Nephron (organoid): ENCODE measurements around the gene SYNJ1.
A peak's percentile ranks its signal among the peaks of the same experiment; 100 is the strongest.

ENCODE experiments used
- H3K27ac Mint-ChIP-seq, 3 experiments: 2 replicates each; pipeline ENCODE4 v1.8.0; 2020; ENCODE audit warnings: mixed read lengths in 3 of 3, mild to moderate bottlenecking in 2 of 3, moderate library complexity in 1 of 3
- H3K27me3 Mint-ChIP-seq: 2 replicates; pipeline ENCODE4 v1.8.0; 2021; ENCODE audit warnings: low read depth, mild to moderate bottlenecking, moderate library complexity, mixed read lengths
- H3K36me3 Mint-ChIP-seq: 2 replicates; pipeline ENCODE4 v1.8.0; 2020; ENCODE audit warnings: low read depth, mixed read lengths
- H3K4me1 Mint-ChIP-seq: 2 replicates; pipeline ENCODE4 v1.8.0; 2020; ENCODE audit warnings: mixed read lengths
- H3K4me3 Mint-ChIP-seq, 3 experiments: 2 replicates each; pipeline ENCODE4 v1.8.0; 2020; ENCODE audit warnings: mild to moderate bottlenecking in 3 of 3, mixed read lengths in 3 of 3, moderate library complexity in 2 of 3
- H3K9me3 Mint-ChIP-seq: 2 replicates; pipeline ENCODE4 v1.8.0; 2020; ENCODE audit warnings: mixed read lengths
- TF ChIP-seq, protein P1 (sequence below), 3 experiments: fragments of 200-600 bp; sonication (generic); IDR thresholded peaks; one replicate each; pipeline ENCODE4 v1.5.0; 2021; ENCODE audit warnings: antibody characterized with exemption in 3 of 3; ENCODE audit not compliant: unreplicated experiment in 3 of 3

SYNJ1 gene

DNA sequence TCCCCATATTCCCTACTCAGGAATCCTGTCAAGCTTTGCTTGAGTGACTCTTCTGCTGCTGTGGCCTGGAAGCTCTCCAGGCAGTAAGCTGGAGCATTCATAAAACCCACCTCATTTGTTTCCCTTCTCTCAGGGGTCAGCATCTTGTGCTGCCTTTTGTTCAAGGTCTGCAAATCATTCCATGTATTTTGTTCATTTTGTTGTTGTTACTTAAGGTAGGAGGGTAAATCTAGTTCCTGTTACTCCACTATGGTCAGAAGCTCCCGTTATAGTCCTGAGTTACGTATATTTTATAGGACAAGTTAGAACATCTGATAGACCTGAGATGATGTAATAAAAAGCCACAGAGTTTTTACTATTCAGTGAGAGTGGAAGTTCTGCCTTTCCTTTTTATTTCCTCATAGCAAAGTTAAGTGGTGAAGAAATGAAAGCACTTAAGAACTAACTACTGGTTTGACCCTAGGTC lies 9.9 kb downstream of the SYNJ1 start:
- H3K27ac Mint-ChIP-seq = peak overlapping the region; percentile 71 to 86 (median 85)
- TF ChIP-seq, protein P1, sequence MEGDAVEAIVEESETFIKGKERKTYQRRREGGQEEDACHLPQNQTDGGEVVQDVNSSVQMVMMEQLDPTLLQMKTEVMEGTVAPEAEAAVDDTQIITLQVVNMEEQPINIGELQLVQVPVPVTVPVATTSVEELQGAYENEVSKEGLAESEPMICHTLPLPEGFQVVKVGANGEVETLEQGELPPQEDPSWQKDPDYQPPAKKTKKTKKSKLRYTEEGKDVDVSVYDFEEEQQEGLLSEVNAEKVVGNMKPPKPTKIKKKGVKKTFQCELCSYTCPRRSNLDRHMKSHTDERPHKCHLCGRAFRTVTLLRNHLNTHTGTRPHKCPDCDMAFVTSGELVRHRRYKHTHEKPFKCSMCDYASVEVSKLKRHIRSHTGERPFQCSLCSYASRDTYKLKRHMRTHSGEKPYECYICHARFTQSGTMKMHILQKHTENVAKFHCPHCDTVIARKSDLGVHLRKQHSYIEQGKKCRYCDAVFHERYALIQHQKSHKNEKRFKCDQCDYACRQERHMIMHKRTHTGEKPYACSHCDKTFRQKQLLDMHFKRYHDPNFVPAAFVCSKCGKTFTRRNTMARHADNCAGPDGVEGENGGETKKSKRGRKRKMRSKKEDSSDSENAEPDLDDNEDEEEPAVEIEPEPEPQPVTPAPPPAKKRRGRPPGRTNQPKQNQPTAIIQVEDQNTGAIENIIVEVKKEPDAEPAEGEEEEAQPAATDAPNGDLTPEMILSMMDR (IDR thresholded peaks at IDR 0.05; ENCODE audit: unreplicated experiment in 3 of 3) = no peak
- peaks cover 7% of the 10 kb centered on the region for H3K9me3 Mint-ChIP-seq
- H3K4me3 Mint-ChIP-seq = no peak overlapping the region
- no peaks in the 10 kb centered on the region for H3K27me3 Mint-ChIP-seq
- no peaks in the 10 kb centered on the region for H3K4me1 Mint-ChIP-seq
- peaks cover 16% of the 10 kb centered on the region for H3K36me3 Mint-ChIP-seq

DNA sequence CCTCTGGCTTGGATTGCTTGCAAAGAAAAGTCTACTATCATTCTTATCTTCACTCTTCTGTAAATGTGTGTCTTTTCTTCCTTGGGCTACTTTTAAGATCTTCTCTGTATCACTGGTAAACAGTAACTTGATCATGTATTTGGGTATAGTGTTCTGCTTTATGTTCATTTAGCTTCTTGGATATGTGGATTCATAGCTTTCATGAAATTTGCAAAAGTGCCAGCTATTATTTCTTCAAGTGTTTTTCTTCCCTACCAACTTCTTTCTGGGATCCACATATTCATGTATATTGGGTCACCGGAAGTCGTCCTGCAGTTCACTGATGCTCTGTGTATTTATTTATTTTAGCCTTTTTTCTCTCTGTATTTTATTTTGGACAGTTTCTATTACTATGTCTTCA lies 11.3 kb downstream of the SYNJ1 start:
- Mint-ChIP-seq H3K36me3 (peaks cover 16% of the 10 kb centered on the region), H3K27ac (no peak overlapping the region), H3K4me1 (no peaks in the 10 kb centered on the region), H3K9me3 (peaks cover 7% of the 10 kb centered on the region), H3K4me3 (no peak overlapping the region), H3K27me3 (no peaks in the 10 kb centered on the region)
- TF ChIP-seq, protein P1 (IDR thresholded peaks at IDR 0.05; ENCODE audit: unreplicated experiment in 3 of 3) = no peak

DNA sequence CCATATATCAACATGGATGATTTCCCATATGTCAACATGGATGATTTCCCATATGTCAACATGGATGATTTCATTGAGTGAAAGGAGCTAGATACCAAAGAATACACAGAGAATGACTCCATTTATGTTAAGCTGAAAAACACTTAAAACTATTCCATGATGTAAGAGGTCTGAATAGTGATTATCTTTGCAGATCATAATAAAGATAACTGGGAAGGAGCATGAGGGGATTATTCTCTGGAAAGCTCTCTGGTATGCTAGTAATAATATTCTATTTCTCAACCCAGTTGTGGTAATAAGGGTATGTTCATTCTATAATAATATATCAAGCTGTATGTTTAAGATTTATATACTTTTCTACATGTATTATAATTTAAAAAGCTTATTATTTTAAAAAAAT lies 14.1 kb downstream of the SYNJ1 start:
- peaks cover 7% of the 10 kb centered on the region for H3K9me3 Mint-ChIP-seq
- no peaks in the 10 kb centered on the region for H3K4me1 Mint-ChIP-seq
- H3K4me3 Mint-ChIP-seq = no peak overlapping the region
- H3K36me3 Mint-ChIP-seq = peaks cover 12% of the 10 kb centered on the region
- H3K27ac Mint-ChIP-seq = no peak overlapping the region
- H3K27me3 Mint-ChIP-seq = no peaks in the 10 kb centered on the region
- TF ChIP-seq, protein P1 (IDR thresholded peaks at IDR 0.05; ENCODE audit: unreplicated experiment in 3 of 3) = no peak

DNA sequence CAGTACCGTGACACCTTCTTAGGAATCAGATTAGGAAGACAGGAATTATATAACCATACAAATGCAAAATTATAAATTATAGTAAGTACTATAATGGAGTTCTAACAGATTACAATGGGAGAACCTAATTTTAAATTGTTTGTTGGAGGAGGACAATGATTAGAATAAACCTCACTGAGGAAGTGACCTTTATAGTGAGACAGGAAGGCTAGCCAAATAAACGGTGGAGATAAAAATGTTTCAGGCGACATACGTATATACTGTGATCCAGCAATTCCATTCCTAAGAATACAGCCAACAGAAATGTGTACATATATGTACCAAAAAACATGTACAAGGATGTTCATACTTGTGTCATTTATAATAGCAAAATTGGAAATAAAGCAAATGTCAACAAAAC lies 15.2 kb downstream of the SYNJ1 start:
- Mint-ChIP-seq H3K27me3 (no peaks in the 10 kb centered on the region), H3K27ac (no peak overlapping the region), H3K36me3 (peaks cover 9% of the 10 kb centered on the region)

DNA sequence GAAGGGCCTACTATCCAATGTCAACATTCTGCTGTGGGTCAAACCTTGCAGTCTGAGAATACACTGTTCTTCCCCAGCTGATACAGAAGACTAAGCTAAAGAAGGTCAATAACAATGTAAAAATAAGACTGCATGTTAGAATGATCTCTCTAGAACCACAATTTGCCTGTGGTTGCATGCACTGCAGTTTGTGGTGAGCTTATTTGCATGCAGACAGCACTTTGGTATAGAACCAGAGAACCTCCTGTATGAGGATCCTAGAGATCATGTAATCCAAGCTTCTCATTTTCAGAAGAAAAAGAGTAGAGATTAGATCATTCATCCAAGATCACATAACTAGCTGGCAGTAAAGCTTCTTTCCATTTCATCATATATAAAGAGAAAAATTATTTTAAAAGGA lies 15.8 kb downstream of the SYNJ1 start:
- Mint-ChIP-seq H3K4me3 (no peak overlapping the region), H3K27me3 (no peaks in the 10 kb centered on the region), H3K36me3 (peaks cover 4% of the 10 kb centered on the region), H3K4me1 (no peaks in the 10 kb centered on the region), H3K9me3 (peaks cover 3% of the 10 kb centered on the region), H3K27ac (no peak overlapping the region)
- TF ChIP-seq, protein P1 (IDR thresholded peaks at IDR 0.05; ENCODE audit: unreplicated experiment in 3 of 3) = no peak

More for the DNA sequence above, 15.2 kb downstream of the SYNJ1 start:
- Mint-ChIP-seq H3K4me1 (no peaks in the 10 kb centered on the region), H3K9me3 (peaks cover 5% of the 10 kb centered on the region), H3K4me3 (no peak overlapping the region)
- TF ChIP-seq, protein P1 (IDR thresholded peaks at IDR 0.05; ENCODE audit: unreplicated experiment in 3 of 3) = no peak

DNA sequence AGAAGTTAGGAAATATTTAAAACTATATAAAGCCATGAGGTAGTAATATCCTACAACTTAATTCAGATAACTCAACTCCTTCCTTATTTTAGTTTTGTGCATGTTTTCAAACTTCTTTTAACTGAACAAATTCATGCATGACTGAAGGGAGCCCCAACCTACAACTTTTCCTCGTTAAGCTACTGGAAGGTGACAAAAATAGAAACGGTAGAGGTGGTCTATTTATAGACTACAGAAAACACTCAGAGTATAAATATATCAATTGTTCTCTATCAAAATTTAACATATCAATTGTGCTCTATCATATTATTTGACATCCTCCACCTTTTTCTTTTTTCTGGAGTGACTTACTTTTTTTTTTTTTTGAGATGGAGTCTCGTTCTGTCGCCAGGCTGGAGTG lies 16.8 kb downstream of the SYNJ1 start:
- Mint-ChIP-seq H3K36me3 (no peaks in the 10 kb centered on the region), H3K4me1 (no peaks in the 10 kb centered on the region), H3K27ac (no peak overlapping the region), H3K4me3 (no peak overlapping the region), H3K9me3 (no peaks in the 10 kb centered on the region), H3K27me3 (no peaks in the 10 kb centered on the region)
- TF ChIP-seq, protein P1 (IDR thresholded peaks at IDR 0.05; ENCODE audit: unreplicated experiment in 3 of 3) = no peak
